Right lobe of liver (tissue), 6 donors: ENCODE measurements around the gene SCAP. TPM values are rescaled to one million over a fixed set of nuclear protein-coding genes. Genes with fewer than 3 reads are reported as not detected.

Experiments
- ATAC-seq, 4 donors: fragments of 200-7000 bp; cut with Tn5 transposase; one replicate each; pipeline ENCODE4 v1.9.1; 2020; ENCODE audit warnings: mild to moderate bottlenecking in 4 of 4, moderate library complexity in 4 of 4
- DNase-seq, 3 donors: peaks; one replicate each; pipeline ENCODE4 v3.0.0-alpha.2; 2020
- H3K27ac ChIP-seq, 3 donors: fragments of 200-600 bp; one replicate each; pipeline ENCODE4 v1.8.0; 2022
- H3K27me3 ChIP-seq, 2 donors: fragments of 200-600 bp; one replicate each; pipeline ENCODE4 v1.8.0; 2022
- H3K36me3 ChIP-seq, 4 donors: fragments of 200-600 bp; sonication (generic) in 1 of 4; one replicate each; pipeline versions ENCODE4 v1.5.1 to v1.8.0; 2017 to 2022; ENCODE audit warnings: control low read depth in 1 of 4
- H3K4me1 ChIP-seq, 4 donors: fragments of 200-600 bp; sonication (generic) in 1 of 4; one replicate each; pipeline versions ENCODE4 v1.5.1 to v1.8.0; 2017 to 2022; ENCODE audit warnings: control low read depth in 1 of 4
- H3K4me3 ChIP-seq, 3 donors: fragments of 200-600 bp; one replicate each; pipeline ENCODE4 v1.8.0; 2022
- H3K9me3 ChIP-seq, 4 donors: fragments of 200-600 bp; sonication (generic) in 1 of 4; one replicate each; pipeline versions ENCODE4 v1.5.1 to v1.8.0; 2017 to 2022; ENCODE audit warnings: control low read depth in 1 of 4
- CTCF ChIP-seq, 4 donors: fragments of 200-600 bp in 3 of 4; fragments of 450-650 bp in 1 of 4; IDR thresholded peaks; one replicate each; pipeline versions ENCODE4 v1.5.1 to v1.8.0; 2016 to 2022; ENCODE audit warnings: antibody characterized with exemption in 4 of 4, mild to moderate bottlenecking in 2 of 4
- POLR2A ChIP-seq: fragments of 450-650 bp; IDR thresholded peaks from one replicate; pipeline ENCODE4 v1.6.1; 2017; ENCODE audit warnings: antibody characterized with exemption, mild to moderate bottlenecking
- WGBS: methylation state at CpG from one replicate; pipeline ENCODE4 v1.1.6; 2018; ENCODE audit warnings: low coverage, low lambda C conversion rate; ENCODE audit not compliant: insufficient coverage; ENCODE audit errors: missing lambda C conversion rate; 5-methylcytosine and 5-hydroxymethylcytosine counted together
- intact Hi-C, 2 donors: fragments of 100-400 bp; cut with DNase I; formaldehyde crosslinking; loops; one replicate each; pipeline versions ENCODE4 v1.11.2 to v1.14.1; 2022
- total RNA-seq, 6 experiments: library from RNA; depleted of rRNA in 2 of 6; stranded (reverse); fragments of >200 nt in 2 of 6; fragmentation: NEBNext Ultra II Directional in 3 of 6; extraction: Animal tissue kit (Norgen Biotek cat#: 25700) in 3 of 6; gene quantifications; one replicate each; pipeline versions ENCODE4 v1.1.0 to v1.2.4, GENCODE V29; 2016 to 2023
- donor health status: DM: no; HTN: yes; CAD: no.
- donor health status: DM: no; HTN: no; CAD: no.
- donor health status: DM: no; HTN: no; CAD: no.
- donor health status: DM: no; HTN: yes; CAD: no.
- donor health status: DM: no; HTN: yes; CAD: no.

SCAP gene
- total RNA-seq, 6 experiments from 2014 or later: 48.8 to 85.1 (median 78.9) TPM

DNA sequence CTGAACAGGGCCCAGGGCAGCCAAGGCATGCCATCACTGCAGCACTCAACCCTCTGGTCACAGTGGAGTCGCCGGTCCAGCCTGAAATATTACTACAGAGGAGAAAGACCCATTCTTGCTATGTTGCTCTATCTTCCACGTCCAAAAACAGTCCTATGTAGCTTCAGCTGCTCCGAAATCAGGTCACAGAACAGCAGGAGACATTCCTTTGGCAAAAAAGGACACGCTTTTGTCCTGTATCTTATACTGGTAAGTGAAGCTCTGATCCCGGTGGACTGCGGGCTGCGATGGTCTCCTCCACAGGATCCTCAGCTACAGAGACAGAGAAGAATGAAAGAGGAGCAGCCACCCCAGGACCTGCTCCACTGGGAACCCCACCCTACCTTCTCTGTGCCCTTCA, 20.1 kb upstream of the SCAP start:
- Histone ChIP-seq H3K9me3 (no peaks in the 10 kb centered on the region), H3K27ac (no peak overlapping the region), H3K27me3 (no peaks in the 10 kb centered on the region), H3K36me3 (peaks cover 0 to 49% (median 18%) of the 10 kb centered on the region in 4 donors), H3K4me1 (no peaks in the 10 kb centered on the region), H3K4me3 (no peak overlapping the region)
- TF ChIP-seq POLR2A (no peak), CTCF (IDR thresholded peaks at IDR 0.05) (no peak)
- intact Hi-C loops: no loop called here
- no peak for DNase-seq
- 93% methylated on average over 7 of the region's 8 CpGs for WGBS
- no peak for ATAC-seq

- no peak for ATAC-seq
- peaks cover 0 to 43% (median 17%) of the 10 kb centered on the region in 4 donors for H3K36me3 ChIP-seq
Measured at GRCh38 chr3:47495111-47495510, 19.4 kb upstream of the SCAP start.

DNA sequence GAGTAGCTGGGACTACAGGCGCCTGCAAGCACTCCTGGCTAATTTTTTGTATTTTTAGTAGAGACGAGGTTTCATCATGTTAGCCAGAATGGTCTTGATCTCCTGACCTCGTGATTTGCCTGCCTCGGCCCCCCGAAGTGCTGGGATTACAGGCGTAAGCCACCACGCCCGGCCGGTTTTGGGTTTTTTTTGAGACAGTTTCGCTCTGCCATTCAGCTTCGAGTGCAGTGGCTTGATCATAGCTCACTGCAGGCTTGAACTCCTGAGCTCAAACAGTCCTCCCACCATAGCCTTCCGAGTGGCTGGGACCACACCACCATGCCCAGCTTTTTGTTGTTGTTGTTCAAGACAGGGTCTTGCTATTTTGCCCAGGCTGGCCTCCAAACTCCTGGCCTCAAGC, 16.0 kb upstream of the SCAP start:
- no peak for DNase-seq

More at GRCh38 chr3:47495111-47495510, 19.4 kb upstream of the SCAP start:
- H3K27me3 ChIP-seq: no peaks in the 10 kb centered on the region
- H3K27ac ChIP-seq: no peak overlapping the region
- WGBS: 91% methylated on average over 4 of the region's 4 CpGs
- TF ChIP-seq CTCF (IDR thresholded peaks at IDR 0.05) (no peak), POLR2A (no peak)
- H3K4me1 ChIP-seq: no peaks in the 10 kb centered on the region
- no peak overlapping the region for H3K4me3 ChIP-seq
- no peaks in the 10 kb centered on the region for H3K9me3 ChIP-seq
- DNase-seq: no peak
- intact Hi-C loops: no loop called here

GRCh38 chr3:47491186-47491585, 15.4 kb upstream of the SCAP start:
- ATAC-seq (no peak), DNase-seq (no peak)
- WGBS: 94% methylated on average over 3 of the region's 3 CpGs
- H3K27ac ChIP-seq: no peak overlapping the region
- H3K4me3 ChIP-seq: no peak overlapping the region
- H3K36me3 ChIP-seq: peaks cover 0 to 13% (median 8%) of the 10 kb centered on the region in 4 donors
- intact Hi-C loops: no loop called here
- no peaks in the 10 kb centered on the region for H3K4me1 ChIP-seq
- no peaks in the 10 kb centered on the region for H3K27me3 ChIP-seq
- H3K9me3 ChIP-seq: no peaks in the 10 kb centered on the region
- TF ChIP-seq POLR2A (no peak), CTCF (IDR thresholded peaks at IDR 0.05) (no peak)

More for the DNA sequence above, 16.0 kb upstream of the SCAP start:
- Histone ChIP-seq H3K4me3 (no peak overlapping the region), H3K4me1 (no peaks in the 10 kb centered on the region), H3K27ac (no peak overlapping the region), H3K9me3 (no peaks in the 10 kb centered on the region), H3K36me3 (peaks cover 0 to 19% (median 8%) of the 10 kb centered on the region in 4 donors), H3K27me3 (no peaks in the 10 kb centered on the region)
- no peak for TF ChIP-seq CTCF (IDR thresholded peaks at IDR 0.05)
- no peak for TF ChIP-seq POLR2A
- intact Hi-C loops: no loop called here
- no peak for ATAC-seq
- 92% methylated on average over 11 of the region's 12 CpGs for WGBS

- no peak for TF ChIP-seq CTCF (IDR thresholded peaks at IDR 0.05)
- TF ChIP-seq POLR2A: no peak
- Histone ChIP-seq H3K4me3 (no peak overlapping the region), H3K9me3 (no peaks in the 10 kb centered on the region), H3K27ac (no peak overlapping the region), H3K4me1 (no peaks in the 10 kb centered on the region), H3K36me3 (no peaks in the 10 kb centered on the region), H3K27me3 (no peaks in the 10 kb centered on the region)
- ATAC-seq (no peak), DNase-seq (no peak)
- 100% methylated on average over 2 of the region's 2 CpGs for WGBS
- intact Hi-C loops: no loop called here
Measured at GRCh38 chr3:47487265-47487664, 11.5 kb upstream of the SCAP start.
